ENCODE measurements around the gene EN1. TPM values are rescaled to one million over a fixed set of nuclear protein-coding genes. Genes with fewer than 3 reads are reported as not detected.

Gene EN1
- total and polyA plus RNA-seq, 9 donors, result 3.7 to 7.3 (median 6.1) TPM

DNA sequence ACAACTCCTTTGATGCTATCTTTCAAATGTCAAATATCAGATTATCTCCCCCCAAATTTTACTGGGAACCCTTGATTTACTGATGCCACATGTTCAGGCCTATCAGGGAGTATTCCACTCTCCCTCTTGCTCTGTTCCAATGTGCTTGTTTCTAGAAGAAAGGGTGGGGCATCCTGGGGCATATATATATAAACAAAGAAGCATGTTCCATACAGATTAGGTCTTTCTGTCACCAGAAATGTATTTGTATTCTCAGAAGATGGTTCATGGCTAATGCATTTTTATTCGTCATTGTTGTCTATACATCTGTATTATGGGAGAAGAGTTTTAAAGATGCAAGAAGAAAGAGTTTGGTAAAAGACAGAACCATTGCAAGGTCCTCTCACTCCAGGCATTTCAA lies 24.9 kb downstream of the EN1 start:
- WGBS (ENCODE audit: insufficient coverage), result no CpG with 5 or more reads among the region's 1 CpG
- Histone ChIP-seq H3K4me3 (ENCODE audit: low read length) (no peak overlapping the region), H3K9me3 (replicated peaks; ENCODE audit: control insufficient read depth, low read depth, low read length) (no peaks in the 10 kb centered on the region), H3K4me1 (ENCODE audit: control insufficient read depth, insufficient read depth, low read length) (peaks cover 6% of the 10 kb centered on the region), H3K36me3 (ENCODE audit: control insufficient read depth, insufficient read depth, low read length) (no peaks in the 10 kb centered on the region), H3K27ac (ENCODE audit: low read length) (no peak overlapping the region), H3K27me3 (ENCODE audit: control insufficient read depth, insufficient read depth, low read length) (peaks cover 9% of the 10 kb centered on the region)
- no peak for DNase-seq

DNA sequence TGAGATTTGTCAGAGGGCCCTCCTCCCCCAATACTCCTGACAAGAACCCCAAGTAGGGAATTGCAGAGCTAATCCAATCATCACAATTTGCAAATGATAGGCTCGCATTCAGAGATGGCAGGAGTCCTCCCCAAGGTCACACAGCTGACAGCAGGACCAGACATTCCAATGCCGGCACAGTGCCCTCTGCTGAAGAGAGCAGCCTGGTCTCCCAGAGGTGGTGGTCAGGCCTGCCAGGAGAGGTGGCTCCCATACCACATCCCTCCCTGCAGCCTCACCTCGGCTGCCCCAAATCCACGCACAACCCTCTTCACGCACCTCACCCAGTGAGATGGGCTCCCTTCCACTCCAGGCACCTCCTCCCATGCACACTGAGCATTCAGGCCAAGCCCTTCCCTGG lies 25.4 kb downstream of the EN1 start:
- peaks cover 13% of the 10 kb centered on the region for H3K27me3 ChIP-seq (ENCODE audit: control insufficient read depth, insufficient read depth, low read length)
- H3K9me3 ChIP-seq (replicated peaks; ENCODE audit: control insufficient read depth, low read depth, low read length), result no peaks in the 10 kb centered on the region
- DNase-seq, result no peak
- H3K4me1 ChIP-seq (ENCODE audit: control insufficient read depth, insufficient read depth, low read length), result peaks cover 6% of the 10 kb centered on the region
- no peak overlapping the region for H3K27ac ChIP-seq (ENCODE audit: low read length)
- no peaks in the 10 kb centered on the region for H3K36me3 ChIP-seq (ENCODE audit: control insufficient read depth, insufficient read depth, low read length)
- WGBS (ENCODE audit: insufficient coverage), result 87% methylated on average over 5 of the region's 5 CpGs
- H3K4me3 ChIP-seq (ENCODE audit: low read length), result no peak overlapping the region

DNA sequence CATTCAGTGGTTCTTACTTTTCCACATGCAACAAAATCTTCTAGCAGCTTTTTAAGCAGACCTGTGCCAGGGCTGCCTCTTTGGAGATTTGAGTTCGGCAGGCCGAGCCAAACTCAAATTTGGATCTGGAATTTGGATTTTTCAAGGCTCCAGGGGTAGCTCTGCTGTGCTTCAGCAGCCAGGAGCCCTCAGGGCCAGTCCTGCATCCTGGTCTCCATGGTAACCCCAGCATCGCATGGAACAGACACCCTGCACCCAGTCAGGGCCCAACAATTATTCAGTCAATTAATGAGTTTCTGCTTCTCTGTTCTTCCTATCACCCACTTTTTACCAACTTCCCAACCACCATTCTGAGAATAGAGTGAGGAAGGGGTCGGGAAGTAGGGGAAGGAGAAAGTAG lies 30.0 kb downstream of the EN1 start:
- WGBS (ENCODE audit: insufficient coverage), result 26% methylated on average over 3 of the region's 4 CpGs
- Histone ChIP-seq H3K27me3 (ENCODE audit: control insufficient read depth, insufficient read depth, low read length) (peaks cover 16% of the 10 kb centered on the region), H3K36me3 (ENCODE audit: control insufficient read depth, insufficient read depth, low read length) (no peaks in the 10 kb centered on the region), H3K4me1 (ENCODE audit: control insufficient read depth, insufficient read depth, low read length) (peaks cover 3% of the 10 kb centered on the region), H3K4me3 (ENCODE audit: low read length) (no peak overlapping the region), H3K27ac (ENCODE audit: low read length) (no peak overlapping the region), H3K9me3 (replicated peaks; ENCODE audit: control insufficient read depth, low read depth, low read length) (no peaks in the 10 kb centered on the region)
- no peak for DNase-seq

DNA sequence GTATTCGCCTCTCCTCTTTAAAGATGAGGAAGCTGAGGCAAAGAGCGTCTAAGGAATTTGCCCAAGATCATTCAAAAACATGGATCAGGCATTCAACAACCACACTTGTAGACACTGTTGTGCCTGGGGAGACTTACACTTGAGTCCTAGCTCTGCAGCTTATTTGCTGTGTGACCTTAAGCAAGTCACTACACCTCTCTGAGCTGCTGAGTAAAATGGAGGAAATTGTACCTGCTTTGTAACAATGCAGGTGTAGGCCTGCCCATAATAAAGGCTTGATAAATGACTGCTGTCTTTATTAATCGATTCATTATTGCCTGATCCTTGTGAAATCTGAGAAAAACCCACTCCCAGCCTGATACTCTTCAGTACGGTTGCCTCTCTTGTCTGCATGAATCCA lies 30.8 kb downstream of the EN1 start:
- DNase-seq, result no peak
- Histone ChIP-seq H3K9me3 (replicated peaks; ENCODE audit: control insufficient read depth, low read depth, low read length) (no peaks in the 10 kb centered on the region), H3K4me3 (ENCODE audit: low read length) (no peak overlapping the region), H3K36me3 (ENCODE audit: control insufficient read depth, insufficient read depth, low read length) (no peaks in the 10 kb centered on the region), H3K27me3 (ENCODE audit: control insufficient read depth, insufficient read depth, low read length) (peaks cover 13% of the 10 kb centered on the region), H3K4me1 (ENCODE audit: control insufficient read depth, insufficient read depth, low read length) (peaks cover 3% of the 10 kb centered on the region), H3K27ac (ENCODE audit: low read length) (no peak overlapping the region)
- 89% methylated on average over 4 of the region's 4 CpGs for WGBS (ENCODE audit: insufficient coverage)

DNA sequence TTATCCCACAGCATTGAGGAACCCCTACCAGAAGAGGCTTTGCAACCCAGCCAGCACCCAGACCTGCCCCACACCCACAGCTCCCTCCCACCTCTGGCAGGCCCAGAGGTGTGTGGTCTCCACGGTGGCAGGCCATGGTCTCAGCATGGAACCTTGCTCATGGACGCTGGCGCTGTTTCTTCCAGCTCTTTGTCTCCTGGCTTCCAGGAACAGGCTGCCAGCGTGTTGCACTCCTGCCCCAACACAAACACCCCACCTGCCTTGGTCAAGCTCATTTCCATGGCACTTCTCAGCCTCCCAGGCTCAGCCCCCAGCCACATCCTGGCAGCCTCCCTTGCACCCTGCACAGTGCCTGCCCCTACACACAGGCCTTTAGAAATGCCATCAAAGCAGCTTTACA lies 31.7 kb downstream of the EN1 start:
- Histone ChIP-seq H3K36me3 (ENCODE audit: control insufficient read depth, insufficient read depth, low read length) (no peaks in the 10 kb centered on the region), H3K27me3 (ENCODE audit: control insufficient read depth, insufficient read depth, low read length) (peaks cover 13% of the 10 kb centered on the region), H3K27ac (ENCODE audit: low read length) (no peak overlapping the region), H3K9me3 (replicated peaks; ENCODE audit: control insufficient read depth, low read depth, low read length) (no peaks in the 10 kb centered on the region), H3K4me1 (ENCODE audit: control insufficient read depth, insufficient read depth, low read length) (peaks cover 3% of the 10 kb centered on the region), H3K4me3 (ENCODE audit: low read length) (no peak overlapping the region)
- DNase-seq, result no peak
- WGBS (ENCODE audit: insufficient coverage), result 80% methylated on average over 4 of the region's 4 CpGs

DNA sequence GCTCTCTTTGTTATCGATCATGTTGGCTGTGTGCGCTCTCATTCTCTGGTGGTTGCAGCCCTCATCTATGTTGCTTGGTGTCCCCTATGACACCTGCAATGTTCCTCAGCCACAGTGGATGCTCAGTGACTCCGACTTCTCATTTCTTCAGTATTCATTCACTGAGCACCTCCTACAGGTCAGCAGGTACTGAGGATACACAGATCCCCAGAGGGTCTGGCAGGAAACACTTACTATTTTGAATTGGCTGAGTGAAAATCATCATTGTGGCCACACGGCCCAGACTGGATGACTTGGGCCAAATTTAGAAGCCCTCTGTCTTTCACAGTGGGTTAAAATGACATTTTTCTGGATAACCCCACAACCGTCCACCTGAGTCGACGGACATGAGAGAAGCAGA lies 32.1 kb downstream of the EN1 start:
- no peaks in the 10 kb centered on the region for H3K9me3 ChIP-seq (replicated peaks; ENCODE audit: control insufficient read depth, low read depth, low read length)
- H3K4me3 ChIP-seq (ENCODE audit: low read length), result no peak overlapping the region
- DNase-seq, result no peak
- peaks cover 13% of the 10 kb centered on the region for H3K27me3 ChIP-seq (ENCODE audit: control insufficient read depth, insufficient read depth, low read length)
- WGBS (ENCODE audit: insufficient coverage), result 89% methylated on average over 7 of the region's 7 CpGs
- H3K36me3 ChIP-seq (ENCODE audit: control insufficient read depth, insufficient read depth, low read length), result no peaks in the 10 kb centered on the region
- H3K4me1 ChIP-seq (ENCODE audit: control insufficient read depth, insufficient read depth, low read length), result peaks cover 3% of the 10 kb centered on the region
- no peak overlapping the region for H3K27ac ChIP-seq (ENCODE audit: low read length)

DNA sequence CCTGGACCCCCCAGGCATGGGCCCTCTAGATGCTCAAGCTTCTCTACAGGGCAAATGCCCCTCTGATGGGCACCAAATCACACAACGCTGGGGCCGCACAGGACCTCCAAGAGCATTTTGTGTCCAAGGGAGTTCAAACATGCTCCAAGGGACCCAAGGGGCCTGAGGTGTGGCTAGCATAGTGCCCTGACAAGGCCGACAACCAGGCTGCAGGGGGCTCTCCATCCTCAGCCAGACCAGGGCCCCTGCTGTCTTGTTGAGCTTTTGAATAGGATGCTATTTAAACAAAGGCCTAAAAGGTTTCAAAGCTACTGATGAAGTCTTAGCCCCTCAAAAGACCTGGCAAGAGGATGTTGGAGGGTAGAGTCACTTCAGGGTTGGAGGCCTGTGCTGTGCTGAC lies 33.1 kb downstream of the EN1 start:
- Histone ChIP-seq H3K4me3 (ENCODE audit: low read length) (no peak overlapping the region), H3K36me3 (ENCODE audit: control insufficient read depth, insufficient read depth, low read length) (no peaks in the 10 kb centered on the region), H3K27ac (ENCODE audit: low read length) (no peak overlapping the region), H3K9me3 (replicated peaks; ENCODE audit: control insufficient read depth, low read depth, low read length) (no peaks in the 10 kb centered on the region), H3K27me3 (ENCODE audit: control insufficient read depth, insufficient read depth, low read length) (peaks cover 13% of the 10 kb centered on the region), H3K4me1 (ENCODE audit: control insufficient read depth, insufficient read depth, low read length) (peaks cover 3% of the 10 kb centered on the region)
- 83% methylated on average over 3 of the region's 3 CpGs for WGBS (ENCODE audit: insufficient coverage)
- no peak for DNase-seq

DNA sequence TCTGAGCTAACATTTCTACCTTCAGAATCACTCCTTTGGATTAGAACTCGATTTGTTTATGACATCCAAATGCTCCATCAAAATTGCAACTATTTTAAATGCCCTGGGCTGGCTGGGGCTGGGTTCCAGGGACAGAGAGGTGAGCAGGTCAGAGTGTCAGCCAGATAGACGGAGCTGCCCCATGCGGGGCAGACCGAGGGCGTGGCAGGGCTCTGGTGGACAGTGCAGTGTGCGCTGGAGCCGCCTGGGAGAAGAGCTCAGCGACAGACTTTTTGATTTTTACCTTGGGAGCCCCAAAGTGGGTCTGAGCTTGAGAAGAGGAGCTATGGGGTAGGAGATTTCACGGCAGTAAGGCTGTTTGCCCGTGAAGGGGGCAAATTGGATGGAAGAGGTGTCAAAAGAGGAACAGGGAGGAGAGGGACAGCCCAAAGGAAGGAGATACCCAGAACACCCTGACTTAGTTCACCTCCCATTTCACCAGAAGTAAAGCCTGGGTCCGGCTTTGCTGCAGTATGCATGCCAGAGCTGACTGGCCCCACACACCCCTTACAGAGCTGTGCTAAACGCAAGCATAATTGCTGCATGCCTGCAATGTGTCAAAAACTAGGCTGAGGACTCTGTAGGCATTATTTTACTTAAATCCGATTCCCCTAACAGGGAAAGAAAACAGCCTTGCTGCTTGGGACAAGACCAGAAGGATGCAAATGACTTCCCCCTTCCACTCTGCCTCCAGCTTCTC lies 33.7 kb downstream of the EN1 start:
- H3K4me1 ChIP-seq (ENCODE audit: control insufficient read depth, insufficient read depth, low read length), result peaks cover 3% of the 10 kb centered on the region
- peaks cover 13% of the 10 kb centered on the region for H3K27me3 ChIP-seq (ENCODE audit: control insufficient read depth, insufficient read depth, low read length)
- no peak overlapping the region for H3K27ac ChIP-seq (ENCODE audit: low read length)
- WGBS (ENCODE audit: insufficient coverage), result 72% methylated on average over 7 of the region's 13 CpGs
- DNase-seq, result no peak
- H3K36me3 ChIP-seq (ENCODE audit: control insufficient read depth, insufficient read depth, low read length), result no peaks in the 10 kb centered on the region
- no peak overlapping the region for H3K4me3 ChIP-seq (ENCODE audit: low read length)
- no peaks in the 10 kb centered on the region for H3K9me3 ChIP-seq (replicated peaks; ENCODE audit: control insufficient read depth, low read depth, low read length)

DNA sequence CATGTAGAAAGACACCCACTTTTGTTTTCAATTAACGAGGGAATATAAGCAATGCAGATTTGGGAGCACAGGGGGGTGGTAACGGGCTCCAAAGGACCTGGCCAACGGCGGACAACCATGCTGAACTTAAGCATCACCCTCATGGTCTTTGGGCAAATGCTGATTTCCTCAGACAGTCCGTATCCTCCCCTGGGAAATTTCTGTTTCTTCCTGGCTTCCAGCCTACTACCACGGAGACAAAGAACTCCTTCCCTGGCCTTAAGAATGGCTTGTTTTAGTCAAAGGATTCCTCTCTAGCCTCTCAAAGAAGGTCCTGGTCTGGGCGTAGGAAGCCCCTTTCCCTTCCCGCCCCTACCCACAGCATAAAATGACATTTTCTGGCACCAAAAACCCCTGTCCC lies 34.3 kb downstream of the EN1 start:
- peaks cover 18% of the 10 kb centered on the region for H3K27me3 ChIP-seq (ENCODE audit: control insufficient read depth, insufficient read depth, low read length)
- no peak overlapping the region for H3K4me3 ChIP-seq (ENCODE audit: low read length)
- 49% methylated on average over 4 of the region's 8 CpGs for WGBS (ENCODE audit: insufficient coverage)
- no peaks in the 10 kb centered on the region for H3K36me3 ChIP-seq (ENCODE audit: control insufficient read depth, insufficient read depth, low read length)
- no peaks in the 10 kb centered on the region for H3K9me3 ChIP-seq (replicated peaks; ENCODE audit: control insufficient read depth, low read depth, low read length)
- H3K27ac ChIP-seq (ENCODE audit: low read length), result no peak overlapping the region
- DNase-seq, result peak; percentile 53
- peaks cover 3% of the 10 kb centered on the region for H3K4me1 ChIP-seq (ENCODE audit: control insufficient read depth, insufficient read depth, low read length)

DNA sequence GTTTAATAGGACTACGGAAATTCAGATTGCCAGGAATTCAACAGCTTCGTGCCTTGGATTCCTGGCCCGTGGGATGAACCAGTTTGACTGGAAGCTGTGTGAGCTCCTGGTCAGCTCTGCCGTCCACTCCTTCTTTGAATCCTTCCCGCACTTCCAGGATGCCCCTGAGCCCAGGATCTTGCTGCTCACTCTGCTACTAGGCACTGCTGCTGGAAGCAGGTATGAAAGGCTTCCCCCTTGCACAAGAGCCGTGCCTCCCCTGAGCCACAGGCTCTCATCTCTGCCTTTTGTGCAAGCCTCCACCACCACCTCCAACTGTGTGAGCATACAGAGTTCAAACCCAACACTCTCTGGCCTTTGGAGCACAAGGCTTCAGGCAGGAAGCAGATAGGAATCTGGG lies 34.9 kb downstream of the EN1 start:
- Histone ChIP-seq H3K4me3 (ENCODE audit: low read length) (no peak overlapping the region), H3K27me3 (ENCODE audit: control insufficient read depth, insufficient read depth, low read length) (peaks cover 21% of the 10 kb centered on the region), H3K4me1 (ENCODE audit: control insufficient read depth, insufficient read depth, low read length) (peaks cover 3% of the 10 kb centered on the region), H3K36me3 (ENCODE audit: control insufficient read depth, insufficient read depth, low read length) (no peaks in the 10 kb centered on the region), H3K27ac (ENCODE audit: low read length) (no peak overlapping the region), H3K9me3 (replicated peaks; ENCODE audit: control insufficient read depth, low read depth, low read length) (no peaks in the 10 kb centered on the region)
- DNase-seq, result no peak
- 67% methylated on average over 6 of the region's 6 CpGs for WGBS (ENCODE audit: insufficient coverage)

Measured in muscle of leg (tissue), 11 donors.